K562 (cell line): ENCODE measurements around the gene TMEM41B. TPM values are rescaled to one million over a fixed set of nuclear protein-coding genes. Genes with fewer than 3 reads are reported as not detected.

Experiments
- DMBX1 ChIP-seq: fragments of 250-450 bp; sonication (Bioruptor Pico); IDR thresholded peaks from 2 replicates; pipeline ENCODE4 v1.8.0; 2022; ENCODE audit warnings: inconsistent platforms, mild to moderate bottlenecking, moderate library complexity, borderline replicate concordance
- E2F5 ChIP-seq: sonication (generic); formaldehyde crosslinking; IDR thresholded peaks from 2 replicates; pipeline ENCODE4 v1.8.0; 2022; ENCODE audit warnings: mild to moderate bottlenecking, missing genetic modification reagents
- ESRRA ChIP-seq: fragments of 450-650 bp; IDR thresholded peaks from 2 replicates; pipeline ENCODE4 v1.6.1; 2014; ENCODE audit warnings: low read depth, mild to moderate bottlenecking, moderate library complexity, borderline replicate concordance
- FOXJ3 ChIP-seq: sonication (generic); formaldehyde crosslinking; IDR thresholded peaks from 2 replicates; pipeline ENCODE4 v1.4.0; 2020; ENCODE audit warnings: mild to moderate bottlenecking, missing genetic modification reagents
- JUND ChIP-seq, 2 experiments: IDR thresholded peaks; 2 replicates in 1 of 2; 3 replicates in 1 of 2; pipeline ENCODE4 v1.6.1; 2011; ENCODE audit warnings: borderline replicate concordance in 2 of 2, low read depth in 2 of 2, low read length in 2 of 2, improper control_type of control experiment in 1 of 2, missing biosample characterization in 1 of 2, missing genetic modification characterization in 1 of 2, missing genetic modification reagents in 1 of 2
- NFXL1 ChIP-seq: fragments of 450-650 bp; formaldehyde crosslinking; IDR thresholded peaks from 2 replicates; pipeline ENCODE4 v1.4.0; 2021; ENCODE audit warnings: mild to moderate bottlenecking
- NR0B1 ChIP-seq: fragments of 450-650 bp; IDR thresholded peaks from one replicate; pipeline ENCODE4 v1.6.1; 2018; ENCODE audit warnings: mild to moderate bottlenecking, moderate library complexity; ENCODE audit not compliant: partially characterized antibody
- PHB2 ChIP-seq: fragments of 450-650 bp; IDR thresholded peaks from 2 replicates; pipeline ENCODE4 v1.6.1; 2017; ENCODE audit warnings: low read depth
- RFX1 ChIP-seq: fragments of 450-650 bp; IDR thresholded peaks from 2 replicates; pipeline ENCODE4 v1.6.1; 2016; ENCODE audit warnings: mild to moderate bottlenecking, moderate library complexity
- TFAP4 ChIP-seq: sonication (generic); formaldehyde crosslinking; IDR thresholded peaks from 2 replicates; pipeline ENCODE4 v1.8.0; 2022; ENCODE audit warnings: missing genetic modification reagents, mild to moderate bottlenecking, moderate library complexity, borderline replicate concordance
- THRA ChIP-seq: fragments of 450-650 bp; IDR thresholded peaks from 2 replicates; pipeline ENCODE4 v1.6.1; 2017; ENCODE audit warnings: mild to moderate bottlenecking, moderate library complexity
- THRB ChIP-seq: fragments of 450-650 bp; formaldehyde crosslinking; conservative IDR thresholded peaks from 2 replicates; pipeline ENCODE4 v1.4.0; 2022; ENCODE audit warnings: mild to moderate bottlenecking, missing genetic modification characterization
- ZBTB5 ChIP-seq: fragments of 450-650 bp; IDR thresholded peaks from 2 replicates; pipeline ENCODE4 v1.6.1; 2017; ENCODE audit warnings: antibody characterized with exemption
- ZNF586 ChIP-seq: fragments of 450-650 bp; formaldehyde crosslinking; conservative IDR thresholded peaks from 2 replicates; pipeline ENCODE4 v1.4.0; 2020; ENCODE audit warnings: mild to moderate bottlenecking, moderate library complexity
- polyA plus RNA-seq, 8 experiments: library from polyadenylated mRNA; depleted of rRNA in 4 of 8; stranded (reverse) in 5 of 8; unstranded in 3 of 8; fragments of >200 nt; fragmentation: Nextera tagmentation in 2 of 8; fragmentation: Illumina TruSeq in 1 of 8; extraction: Ambion mirVana in 2 of 8; extraction: Trizol in 1 of 8; gene quantifications; 2 replicates each; pipeline versions ENCODE4 v1.2.1 to v1.2.3, GENCODE V29; 2011 to 2014; ENCODE audit warnings: inconsistent platforms in 1 of 8, missing spikeins in 1 of 8
- total RNA-seq, 7 experiments: library from RNA; depleted of rRNA in 6 of 7; stranded (reverse); fragments of >200 nt in 6 of 7; fragmentation: Illumina TruSeq in 2 of 7; extraction: Trizol in 2 of 7; gene quantifications; 2 replicates each; pipeline versions ENCODE4 v1.2.1 to v1.2.3, GENCODE V29; 2011 to 2021; ENCODE audit warnings: low replicate concordance in 1 of 7

TMEM41B gene
- total and polyA plus RNA-seq, 9 of the 15 experiments (the other 6 are each of a cell fraction or from before 2014, with no cell fraction given) = 17.1 to 89.6 (median 48.7) TPM

- peak; percentile 95 for TF ChIP-seq ESRRA
- peak; percentile 59; the same call in 1 of the 2 replicates for TF ChIP-seq THRA
- TF ChIP-seq RFX1 = no peak
- TF ChIP-seq FOXJ3 (CRISPR knock-in tag) = no peak
- TF ChIP-seq DMBX1 = peak; percentile 54; the same call in 1 of the 2 replicates
- no peak for TF ChIP-seq TFAP4
- TF ChIP-seq NFXL1 (CRISPR knock-in tag) = no peak
- TF ChIP-seq JUND (IDR thresholded peaks at IDR 0.05; ENCODE audit: borderline replicate concordance, low read depth, low read length) = peak; percentile 11; the same call in 1 of the 2 replicates
- TF ChIP-seq JUND (tag; IDR thresholded peaks at IDR 0.05; ENCODE audit: borderline replicate concordance, low read depth, low read length) = no peak
- TF ChIP-seq THRB = no peak
- no peak for TF ChIP-seq PHB2
- no peak for TF ChIP-seq E2F5
- TF ChIP-seq ZNF586 (CRISPR knock-in tag) = no peak
- TF ChIP-seq ZBTB5 = no peak
- TF ChIP-seq NR0B1 = no peak
These were observed 48.0 kb upstream of the TMEM41B start (continued) for GRCh38 chr11:9362393-9362863.
